Amniotic epithelial cell (primary cell): ENCODE measurements around the gene HBP1.
"Not testable (repeated sequence)": the region's sequence is repeated elsewhere in the genome, so short reads cannot be mapped to it uniquely, and the experiment has no call there.

Source experiments
- DNase-seq: peaks from one replicate; pipeline ENCODE4 v3.0.0-alpha.2; 2010; ENCODE audit warnings: low read depth

The HBP1 gene

GRCh38 chr7:107155726-107156125 lies 13.1 kb upstream of the HBP1 start:
- not testable (repeated sequence) for DNase-seq

GRCh38 chr7:107157091-107157490 lies 11.7 kb upstream of the HBP1 start:
- no peak for DNase-seq

GRCh38 chr7:107158028-107158427 lies 10.8 kb upstream of the HBP1 start:
- no peak for DNase-seq

- DNase-seq, result no peak
Observed at GRCh38 chr7:107160389-107160788, 8.4 kb upstream of the HBP1 start.

GRCh38 chr7:107161415-107161814 lies 7.4 kb upstream of the HBP1 start:
- DNase-seq, result no peak

GRCh38 chr7:107162475-107162874 lies 6.3 kb upstream of the HBP1 start:
- DNase-seq, result no peak

GRCh38 chr7:107164092-107164491 lies 4.7 kb upstream of the HBP1 start:
- no peak for DNase-seq

- no peak for DNase-seq
Observed at GRCh38 chr7:107165341-107165740, 3.5 kb upstream of the HBP1 start.

- DNase-seq, result no peak
Observed at GRCh38 chr7:107166736-107167426, 1.9 kb upstream of the HBP1 start.

- DNase-seq, result peak; percentile 90
Observed at GRCh38 chr7:107167483-107168232, 1.1 kb upstream of the HBP1 start.

GRCh38 chr7:107169120-107170050 lies 582 bp downstream of the HBP1 start:
- peak; percentile 97 for DNase-seq

- DNase-seq, result no peak
Observed at GRCh38 chr7:107170051-107170915, 1.5 kb downstream of the HBP1 start.

- no peak for DNase-seq
Observed at GRCh38 chr7:107171496-107171895, 2.7 kb downstream of the HBP1 start.

GRCh38 chr7:107172276-107173032 lies 3.7 kb downstream of the HBP1 start:
- no peak for DNase-seq

- DNase-seq, result no peak
Observed at GRCh38 chr7:107173191-107173590, 4.4 kb downstream of the HBP1 start.

GRCh38 chr7:107173691-107174406 lies 5.0 kb downstream of the HBP1 start:
- no peak for DNase-seq

GRCh38 chr7:107179326-107180164 lies 10.7 kb downstream of the HBP1 start:
- DNase-seq, result peak; percentile 70

GRCh38 chr7:107180378-107180777 lies 11.6 kb downstream of the HBP1 start:
- DNase-seq, result peak; percentile 85

- DNase-seq, result no peak
Observed at GRCh38 chr7:107181172-107181571, 12.4 kb downstream of the HBP1 start.
